Measurements from ENCODE around the gene RNF34.
"Not testable (repeated sequence)": the region's sequence is repeated elsewhere in the genome, so short reads cannot be mapped to it uniquely, and the experiment has no call there.

Gene RNF34

GRCh38 chr12:121366063-121366459, 33.9 kb upstream of the RNF34 start:
- H3K4me3 ChIP-seq (ENCODE audit: low read length in 2 of 2): no peak overlapping the region
- no peak overlapping the region for H3K27ac ChIP-seq (ENCODE audit: low read depth in 2 of 2, low read length in 2 of 2)
- H3K9ac ChIP-seq (ENCODE audit: low read depth in 1 of 2, low read length in 2 of 2): no peak overlapping the region
- H3K4me1 ChIP-seq (ENCODE audit: control insufficient read depth in 2 of 2, insufficient read depth in 2 of 2, low read length in 2 of 2): no peaks in the 10 kb centered on the region
- no peaks in the 10 kb centered on the region for H3K27me3 ChIP-seq (ENCODE audit: control insufficient read depth in 2 of 2, insufficient read depth in 2 of 2, low read length in 2 of 2)
- no peaks in the 10 kb centered on the region for H3K36me3 ChIP-seq (ENCODE audit: control insufficient read depth in 2 of 2, insufficient read depth in 2 of 2, low read length in 2 of 2)
- H3K9me3 ChIP-seq (ENCODE audit: control insufficient read depth in 2 of 2, low read length in 2 of 2): no peaks in the 10 kb centered on the region

GRCh38 chr12:121371404-121371803, 28.5 kb upstream of the RNF34 start:
- no peaks in the 10 kb centered on the region for H3K27me3 ChIP-seq (ENCODE audit: control insufficient read depth in 2 of 2, insufficient read depth in 2 of 2, low read length in 2 of 2)
- no peaks in the 10 kb centered on the region for H3K36me3 ChIP-seq (ENCODE audit: control insufficient read depth in 2 of 2, insufficient read depth in 2 of 2, low read length in 2 of 2)
- H3K4me1 ChIP-seq (ENCODE audit: control insufficient read depth in 2 of 2, insufficient read depth in 2 of 2, low read length in 2 of 2): no peaks in the 10 kb centered on the region
- H3K9ac ChIP-seq (ENCODE audit: low read depth in 1 of 2, low read length in 2 of 2): no peak overlapping the region
- no peak overlapping the region for H3K27ac ChIP-seq (ENCODE audit: low read depth in 2 of 2, low read length in 2 of 2)
- no peak overlapping the region for H3K4me3 ChIP-seq (ENCODE audit: low read length in 2 of 2)
- H3K9me3 ChIP-seq (ENCODE audit: control insufficient read depth in 2 of 2, low read length in 2 of 2): no peaks in the 10 kb centered on the region

GRCh38 chr12:121373755-121374154, 26.2 kb upstream of the RNF34 start:
- Histone ChIP-seq H3K9ac (ENCODE audit: low read depth in 1 of 2, low read length in 2 of 2) (no peak overlapping the region), H3K9me3 (ENCODE audit: control insufficient read depth in 2 of 2, low read length in 2 of 2) (no peaks in the 10 kb centered on the region), H3K4me1 (ENCODE audit: control insufficient read depth in 2 of 2, insufficient read depth in 2 of 2, low read length in 2 of 2) (peaks cover 0 to 4% of the 10 kb centered on the region in 2 donors), H3K27ac (ENCODE audit: low read depth in 2 of 2, low read length in 2 of 2) (no peak overlapping the region), H3K4me3 (ENCODE audit: low read length in 2 of 2) (no peak overlapping the region), H3K36me3 (ENCODE audit: control insufficient read depth in 2 of 2, insufficient read depth in 2 of 2, low read length in 2 of 2) (no peaks in the 10 kb centered on the region), H3K27me3 (ENCODE audit: control insufficient read depth in 2 of 2, insufficient read depth in 2 of 2, low read length in 2 of 2) (no peaks in the 10 kb centered on the region)

GRCh38 chr12:121374336-121374735, 25.6 kb upstream of the RNF34 start:
- not testable (repeated sequence) for H3K4me1 ChIP-seq (ENCODE audit: control insufficient read depth in 2 of 2, insufficient read depth in 2 of 2, low read length in 2 of 2); H3K27me3 ChIP-seq (ENCODE audit: control insufficient read depth in 2 of 2, insufficient read depth in 2 of 2, low read length in 2 of 2); H3K27ac ChIP-seq (ENCODE audit: low read depth in 2 of 2, low read length in 2 of 2); H3K36me3 ChIP-seq (ENCODE audit: control insufficient read depth in 2 of 2, insufficient read depth in 2 of 2, low read length in 2 of 2); H3K4me3 ChIP-seq (ENCODE audit: low read length in 2 of 2); H3K9ac ChIP-seq (ENCODE audit: low read depth in 1 of 2, low read length in 2 of 2); H3K9me3 ChIP-seq (ENCODE audit: control insufficient read depth in 2 of 2, low read length in 2 of 2)

GRCh38 chr12:121374945-121375584, 24.9 kb upstream of the RNF34 start:
- not testable (repeated sequence) for H3K4me3 ChIP-seq (ENCODE audit: low read length in 2 of 2); H3K36me3 ChIP-seq (ENCODE audit: control insufficient read depth in 2 of 2, insufficient read depth in 2 of 2, low read length in 2 of 2); H3K4me1 ChIP-seq (ENCODE audit: control insufficient read depth in 2 of 2, insufficient read depth in 2 of 2, low read length in 2 of 2); H3K9ac ChIP-seq (ENCODE audit: low read depth in 1 of 2, low read length in 2 of 2); H3K27me3 ChIP-seq (ENCODE audit: control insufficient read depth in 2 of 2, insufficient read depth in 2 of 2, low read length in 2 of 2); H3K27ac ChIP-seq (ENCODE audit: low read depth in 2 of 2, low read length in 2 of 2); H3K9me3 ChIP-seq (ENCODE audit: control insufficient read depth in 2 of 2, low read length in 2 of 2)

- H3K4me3 ChIP-seq (ENCODE audit: low read length in 2 of 2): no peak overlapping the region
- no peaks in the 10 kb centered on the region for H3K27me3 ChIP-seq (ENCODE audit: control insufficient read depth in 2 of 2, insufficient read depth in 2 of 2, low read length in 2 of 2)
- no peak overlapping the region for H3K27ac ChIP-seq (ENCODE audit: low read depth in 2 of 2, low read length in 2 of 2)
- no peaks in the 10 kb centered on the region for H3K9me3 ChIP-seq (ENCODE audit: control insufficient read depth in 2 of 2, low read length in 2 of 2)
- no peak overlapping the region for H3K9ac ChIP-seq (ENCODE audit: low read depth in 1 of 2, low read length in 2 of 2)
- no peaks in the 10 kb centered on the region for H3K36me3 ChIP-seq (ENCODE audit: control insufficient read depth in 2 of 2, insufficient read depth in 2 of 2, low read length in 2 of 2)
- H3K4me1 ChIP-seq (ENCODE audit: control insufficient read depth in 2 of 2, insufficient read depth in 2 of 2, low read length in 2 of 2): peaks cover 0 to 4% of the 10 kb centered on the region in 2 donors
Measured at GRCh38 chr12:121376754-121377697, 22.9 kb upstream of the RNF34 start.

GRCh38 chr12:121378736-121379135, 21.2 kb upstream of the RNF34 start:
- no peak overlapping the region for H3K27ac ChIP-seq (ENCODE audit: low read depth in 2 of 2, low read length in 2 of 2)
- H3K9ac ChIP-seq (ENCODE audit: low read depth in 1 of 2, low read length in 2 of 2): no peak overlapping the region
- H3K9me3 ChIP-seq (ENCODE audit: control insufficient read depth in 2 of 2, low read length in 2 of 2): no peaks in the 10 kb centered on the region
- H3K4me3 ChIP-seq (ENCODE audit: low read length in 2 of 2): no peak overlapping the region
- no peaks in the 10 kb centered on the region for H3K36me3 ChIP-seq (ENCODE audit: control insufficient read depth in 2 of 2, insufficient read depth in 2 of 2, low read length in 2 of 2)
- H3K4me1 ChIP-seq (ENCODE audit: control insufficient read depth in 2 of 2, insufficient read depth in 2 of 2, low read length in 2 of 2): peaks cover 0 to 4% of the 10 kb centered on the region in 2 donors
- H3K27me3 ChIP-seq (ENCODE audit: control insufficient read depth in 2 of 2, insufficient read depth in 2 of 2, low read length in 2 of 2): no peaks in the 10 kb centered on the region

- Histone ChIP-seq H3K4me1 (ENCODE audit: control insufficient read depth in 2 of 2, insufficient read depth in 2 of 2, low read length in 2 of 2) (peaks cover 0 to 4% of the 10 kb centered on the region in 2 donors), H3K9me3 (ENCODE audit: control insufficient read depth in 2 of 2, low read length in 2 of 2) (no peaks in the 10 kb centered on the region), H3K4me3 (ENCODE audit: low read length in 2 of 2) (no peak overlapping the region), H3K27ac (ENCODE audit: low read depth in 2 of 2, low read length in 2 of 2) (no peak overlapping the region), H3K36me3 (ENCODE audit: control insufficient read depth in 2 of 2, insufficient read depth in 2 of 2, low read length in 2 of 2) (no peaks in the 10 kb centered on the region), H3K27me3 (ENCODE audit: control insufficient read depth in 2 of 2, insufficient read depth in 2 of 2, low read length in 2 of 2) (no peaks in the 10 kb centered on the region), H3K9ac (ENCODE audit: low read depth in 1 of 2, low read length in 2 of 2) (no peak overlapping the region)
Measured at GRCh38 chr12:121379945-121380344, 20.0 kb upstream of the RNF34 start.

GRCh38 chr12:121383601-121384021, 16.3 kb upstream of the RNF34 start:
- H3K27me3 ChIP-seq (ENCODE audit: control insufficient read depth in 2 of 2, insufficient read depth in 2 of 2, low read length in 2 of 2): no peaks in the 10 kb centered on the region
- H3K4me3 ChIP-seq (ENCODE audit: low read length in 2 of 2): no peak overlapping the region
- H3K9me3 ChIP-seq (ENCODE audit: control insufficient read depth in 2 of 2, low read length in 2 of 2): no peaks in the 10 kb centered on the region
- no peaks in the 10 kb centered on the region for H3K36me3 ChIP-seq (ENCODE audit: control insufficient read depth in 2 of 2, insufficient read depth in 2 of 2, low read length in 2 of 2)
- peaks cover 0 to 1% of the 10 kb centered on the region in 2 donors for H3K4me1 ChIP-seq (ENCODE audit: control insufficient read depth in 2 of 2, insufficient read depth in 2 of 2, low read length in 2 of 2)
- no peak overlapping the region for H3K27ac ChIP-seq (ENCODE audit: low read depth in 2 of 2, low read length in 2 of 2)
- H3K9ac ChIP-seq (ENCODE audit: low read depth in 1 of 2, low read length in 2 of 2): no peak overlapping the region

GRCh38 chr12:121384891-121385290, 15.0 kb upstream of the RNF34 start:
- H3K4me3 ChIP-seq (ENCODE audit: low read length in 2 of 2); H3K36me3 ChIP-seq (ENCODE audit: control insufficient read depth in 2 of 2, insufficient read depth in 2 of 2, low read length in 2 of 2); H3K4me1 ChIP-seq (ENCODE audit: control insufficient read depth in 2 of 2, insufficient read depth in 2 of 2, low read length in 2 of 2); H3K9me3 ChIP-seq (ENCODE audit: control insufficient read depth in 2 of 2, low read length in 2 of 2); H3K27me3 ChIP-seq (ENCODE audit: control insufficient read depth in 2 of 2, insufficient read depth in 2 of 2, low read length in 2 of 2); H3K9ac ChIP-seq (ENCODE audit: low read depth in 1 of 2, low read length in 2 of 2); H3K27ac ChIP-seq (ENCODE audit: low read depth in 2 of 2, low read length in 2 of 2): not testable (repeated sequence)
